Right renal pelvis (tissue), 4 donors: ENCODE results near the gene NEU3. TPM values are rescaled to one million over a fixed set of nuclear protein-coding genes. Genes with fewer than 3 reads are reported as not detected.

Source experiments
- DNase-seq, 4 donors: peaks; one replicate each; pipeline ENCODE4 v3.0.0-alpha.2; 2013; ENCODE audit warnings: low read depth in 4 of 4, low spot score in 3 of 4, missing footprints in 1 of 4
- polyA plus RNA-seq, 4 donors: library from polyadenylated mRNA; unstranded; fragments of 120-200 nt; gene quantifications; one replicate each; pipeline ENCODE4 v1.2.1, GENCODE V29; 2013; ENCODE audit not compliant: insufficient read length in 4 of 4

The NEU3 gene
- polyA plus RNA-seq, 4 donors = 9.1 to 10.0 (median 9.3) TPM

- no peak for DNase-seq
Observed at GRCh38 chr11:75055511-75055910, 66.8 kb downstream of the NEU3 start.

DNA sequence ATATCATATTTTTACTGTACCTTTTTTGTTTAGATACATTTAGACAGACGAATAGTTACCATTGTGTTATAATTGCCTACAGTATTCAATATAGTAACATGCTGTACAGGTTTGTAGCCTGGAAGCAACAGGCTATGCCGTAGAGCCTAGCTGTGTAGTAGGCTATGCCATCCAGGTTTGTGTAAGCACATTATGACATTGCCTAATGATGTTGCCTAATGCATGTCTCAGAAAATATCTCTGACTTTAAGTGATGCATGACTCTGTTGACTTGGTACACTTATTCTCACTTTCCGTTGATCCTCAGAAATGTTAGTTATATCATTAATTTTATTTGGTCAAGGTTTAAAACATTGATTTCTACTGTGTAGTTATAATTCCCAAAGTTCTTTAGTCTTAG lies 68.1 kb downstream of the NEU3 start:
- no peak for DNase-seq

- no peak for DNase-seq
Observed at GRCh38 chr11:75059299-75059698, 70.6 kb downstream of the NEU3 start.

DNA sequence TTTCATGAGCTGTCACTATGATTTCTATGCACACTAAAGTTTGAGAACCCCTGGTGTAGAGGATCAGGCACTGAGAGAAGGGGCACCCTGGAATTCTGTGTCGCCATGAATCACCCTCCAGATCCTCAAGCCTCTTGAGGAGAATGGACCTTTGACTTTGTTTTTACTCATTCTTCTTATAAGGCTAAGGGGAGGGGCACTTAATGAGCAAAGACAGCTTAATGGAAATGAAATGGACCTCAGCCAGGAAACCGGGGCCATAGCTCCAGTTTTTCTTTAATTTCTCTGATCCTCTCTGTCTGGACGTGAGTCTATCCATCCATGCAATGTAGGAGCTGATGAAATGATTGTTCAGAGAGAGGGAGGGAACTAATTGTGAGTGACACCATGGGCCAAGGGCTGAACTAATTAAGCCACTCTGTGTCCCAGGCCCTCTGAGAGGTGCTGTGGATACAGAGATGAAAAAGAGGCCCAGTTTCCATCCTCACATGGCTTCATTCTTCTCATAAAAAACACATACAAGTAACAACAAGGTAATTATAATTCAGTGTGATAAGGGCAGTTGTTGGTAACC lies 75.1 kb downstream of the NEU3 start:
- DNase-seq = no peak

GRCh38 chr11:75066061-75066460 lies 77.3 kb downstream of the NEU3 start:
- DNase-seq = no peak

Other genes with a start within 250 kb of the NEU3 start
- gene RNF169, start 240.1 kb upstream of the NEU3 start, polyA plus RNA-seq = 10 to 100 TPM; 16.2 to 19.5 (median 17.6) TPM
- 10 to 100 TPM in 3 of 4 donors, 1 to 10 TPM in 1; 7.6 to 14.7 (median 13.8) TPM for gene XRRA1, start 39.8 kb upstream of the NEU3 start, polyA plus RNA-seq
- 100 to 1,000 TPM; 225 to 310 (median 269) TPM for gene SPCS2, start 39.7 kb upstream of the NEU3 start, polyA plus RNA-seq
- under 1 TPM in 2 of 4 donors, not detected in 2; 0.03 TPM for gene OR2AT4, start 107.9 kb downstream of the NEU3 start, polyA plus RNA-seq
- gene SLCO2B1, start 162.2 kb downstream of the NEU3 start, polyA plus RNA-seq = 10 to 100 TPM in 2 of 4 donors, 1 to 10 TPM in 2; 6.6 to 11.1 (median 9.4) TPM